DMS114 treated with DMSO at 0.1 percent for 48 hours (cell line): Measurements from ENCODE around the gene TUBB1.
"Not testable (repeated sequence)": the region's sequence is repeated elsewhere in the genome, so short reads cannot be mapped to it uniquely, and the experiment has no call there.

Experiments used
- DNase-seq: peaks from one replicate; lab custom pipeline; 2025; ENCODE audit not compliant: unreplicated experiment; lab: John Stamatoyannopoulos, UW

Gene TUBB1

GRCh38 chr20:59005523-59006166 is 13.6 kb upstream of the TUBB1 start:
- DNase-seq = no peak

GRCh38 chr20:59006167-59006863 is 12.9 kb upstream of the TUBB1 start:
- DNase-seq = no peak

- DNase-seq = no peak
These were observed 12.2 kb upstream of the TUBB1 start, which contains the start of gene CTSZ for GRCh38 chr20:59006864-59007664. TSS of gene CTSZ (minus strand) at chr20:59007254. CDS start at chr20:59007128, 126 bp downstream.

GRCh38 chr20:59007665-59008511 is 11.3 kb upstream of the TUBB1 start:
- DNase-seq = no peak

GRCh38 chr20:59008715-59009336 is 10.4 kb upstream of the TUBB1 start:
- no peak for DNase-seq

GRCh38 chr20:59010321-59010994 is 8.8 kb upstream of the TUBB1 start:
- no peak for DNase-seq

- DNase-seq = no peak
These were observed 8.0 kb upstream of the TUBB1 start for GRCh38 chr20:59010995-59011873.

- DNase-seq = not testable (repeated sequence)
These were observed 7.4 kb upstream of the TUBB1 start for GRCh38 chr20:59011874-59012157.

- no peak for DNase-seq
These were observed 5.9 kb upstream of the TUBB1 start for GRCh38 chr20:59013031-59013951.

- no peak for DNase-seq
These were observed 5.1 kb upstream of the TUBB1 start for GRCh38 chr20:59013959-59014608.

- DNase-seq = no peak
These were observed 4.4 kb upstream of the TUBB1 start for GRCh38 chr20:59014680-59015389.

- no peak for DNase-seq
These were observed 3.8 kb upstream of the TUBB1 start for GRCh38 chr20:59015411-59015810.

- DNase-seq = no peak
These were observed 3.2 kb upstream of the TUBB1 start for GRCh38 chr20:59015812-59016711.

GRCh38 chr20:59016795-59017492 is 2.3 kb upstream of the TUBB1 start:
- no peak for DNase-seq

GRCh38 chr20:59017493-59018231 is 1.6 kb upstream of the TUBB1 start:
- no peak for DNase-seq
